ENCODE measurements around the gene CEACAM21. TPM values are rescaled to one million over a fixed set of nuclear protein-coding genes. Genes with fewer than 3 reads are reported as not detected.

Gene CEACAM21
- total RNA-seq, 2 experiments from 2014 or later = 22.1 to 27.6 TPM

DNA sequence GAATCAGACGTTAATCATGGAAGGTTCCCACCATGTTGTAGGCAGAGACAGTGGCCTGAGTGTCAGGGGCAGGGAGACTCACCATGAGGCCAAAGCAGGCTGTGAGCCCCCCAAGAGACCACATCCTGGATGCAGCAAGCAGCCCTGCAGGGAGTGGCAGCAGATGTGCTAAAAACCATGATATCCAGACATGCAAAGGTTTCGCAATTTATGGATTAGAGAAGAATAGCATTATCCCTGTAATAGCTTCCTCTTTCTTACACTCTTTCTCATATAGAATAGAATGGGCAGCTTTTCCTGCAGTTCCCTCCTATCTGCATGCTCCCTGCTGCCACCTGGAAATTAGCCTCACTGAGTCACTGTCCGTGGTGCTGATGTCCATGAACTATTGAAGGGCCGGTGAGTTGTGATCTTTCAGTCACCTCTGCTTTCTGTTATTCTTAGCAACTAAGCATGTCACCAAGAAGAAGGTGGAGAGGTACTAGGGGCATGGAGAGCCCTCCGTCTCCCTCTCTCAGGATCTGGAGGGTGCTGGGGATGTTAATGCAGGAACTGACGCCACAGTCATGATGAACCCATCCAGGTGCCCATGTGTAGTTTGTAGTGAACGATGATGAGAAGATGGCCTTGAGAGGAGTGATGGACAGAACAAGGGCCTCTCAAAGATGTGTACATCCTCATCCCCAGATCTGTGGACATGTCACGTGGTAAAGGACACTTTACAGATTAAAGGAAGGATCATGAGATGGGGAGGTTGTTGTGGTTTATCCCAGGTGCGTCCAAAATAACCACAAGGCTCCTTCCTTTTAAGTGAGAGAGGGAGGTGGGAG lies 41.0 kb downstream of the CEACAM21 start:
- no peaks in the 10 kb centered on the region for H3K9me3 Mint-ChIP-seq (ENCODE audit: low read depth)
- H3K4me1 Mint-ChIP-seq = no peaks in the 10 kb centered on the region
- DNase-seq = peak; percentile 22
- no peak for ATAC-seq
- intact Hi-C loops (cut with DNase I, micrococcal nuclease) = no loop called here
- H3K27me3 Mint-ChIP-seq = peaks cover 4% of the 10 kb centered on the region
- H3K27ac Mint-ChIP-seq = no peak overlapping the region
- ChIA-PET POLR2A (no interaction called here), CTCF (interaction anchor here (0.9 kb wide), 1 partner anchor 19 kb away, joined by 5 read pairs; no protein-coding TSS in a partner anchor)
- no peak overlapping the region for H3K4me3 Mint-ChIP-seq
- no peaks in the 10 kb centered on the region for H3K36me3 Mint-ChIP-seq (ENCODE audit: low read depth)

DNA sequence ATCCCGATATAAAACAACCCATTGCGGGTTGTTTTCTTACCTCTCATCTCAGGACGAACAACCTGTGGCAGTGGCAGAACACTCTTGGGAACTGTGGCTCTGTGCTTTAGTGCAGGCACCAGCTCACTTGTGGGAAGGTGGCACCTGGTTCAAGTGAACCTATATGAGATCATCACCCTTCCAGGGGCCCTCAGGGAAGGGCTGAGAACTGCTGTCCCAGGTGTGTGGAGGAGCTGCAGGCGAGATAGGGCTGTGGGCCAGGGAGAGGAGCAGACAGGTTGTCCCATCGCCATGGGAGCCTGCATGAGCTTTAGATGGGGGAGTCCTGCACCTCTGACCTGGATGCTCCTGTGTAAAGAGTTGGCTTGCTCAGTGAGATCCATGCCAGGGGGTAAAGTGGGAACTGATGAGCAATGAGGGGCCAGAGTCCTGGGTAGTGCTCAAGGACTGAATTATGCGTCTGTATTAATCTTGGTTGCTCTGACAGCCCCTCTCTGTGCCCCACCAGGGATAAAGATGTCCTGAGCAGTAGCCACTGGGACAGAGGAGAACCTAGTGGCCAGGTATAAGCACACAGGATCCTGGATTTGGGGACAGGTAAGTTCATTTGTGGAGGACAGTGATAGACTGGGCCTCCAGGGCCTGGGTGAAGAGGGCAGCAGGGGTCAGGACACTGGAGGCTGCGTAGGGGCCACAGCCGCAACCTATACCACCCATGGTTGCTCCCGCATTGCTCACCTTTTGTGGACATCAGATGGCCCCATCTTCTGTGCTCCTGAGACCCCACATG lies 42.2 kb downstream of the CEACAM21 start:
- intact Hi-C loops (cut with DNase I, micrococcal nuclease) = no loop called here

DNA sequence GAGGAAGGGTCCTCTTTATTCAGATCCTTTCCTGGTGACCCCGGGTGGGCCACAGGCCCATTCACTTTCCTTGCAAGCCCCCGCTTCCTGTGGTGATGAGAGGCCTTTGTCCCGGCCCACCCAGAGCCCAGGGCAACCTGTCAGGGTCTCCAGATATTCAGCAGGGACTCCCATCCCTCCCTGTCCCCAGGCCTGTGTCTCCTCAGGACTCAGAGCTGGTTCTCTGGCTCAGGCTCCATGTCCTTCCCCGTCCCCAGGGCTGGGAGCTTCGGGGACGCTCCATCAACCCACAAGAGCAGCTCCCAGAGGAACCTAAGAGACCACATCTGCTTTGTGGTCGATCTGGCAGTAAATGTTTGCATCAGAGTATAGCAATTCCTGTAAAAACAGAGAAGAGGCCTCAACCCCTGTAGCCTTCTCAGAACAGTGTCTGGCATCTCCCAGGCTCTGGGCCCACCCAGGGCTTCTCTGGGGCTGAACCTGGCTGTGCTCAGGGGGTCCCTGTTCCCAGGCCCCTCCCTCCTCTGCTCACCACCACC lies 43.1 kb downstream of the CEACAM21 start:
- Mint-ChIP-seq H3K4me3 (no peak overlapping the region), H3K4me1 (no peaks in the 10 kb centered on the region), H3K9me3 (ENCODE audit: low read depth) (no peaks in the 10 kb centered on the region), H3K36me3 (ENCODE audit: low read depth) (no peaks in the 10 kb centered on the region), H3K27ac (no peak overlapping the region), H3K27me3 (no peaks in the 10 kb centered on the region)
- ChIA-PET POLR2A (no interaction called here), CTCF (interaction anchor here (1.5 kb wide), 1 partner anchor 21 kb away, joined by 5 read pairs; no protein-coding TSS in a partner anchor)
- intact Hi-C loops (cut with DNase I, micrococcal nuclease) = no loop called here
- DNase-seq = no peak
- ATAC-seq = no peak

More for the DNA sequence above, 42.2 kb downstream of the CEACAM21 start:
- no peaks in the 10 kb centered on the region for H3K36me3 Mint-ChIP-seq (ENCODE audit: low read depth)
- H3K9me3 Mint-ChIP-seq (ENCODE audit: low read depth) = no peaks in the 10 kb centered on the region
- ChIA-PET POLR2A (no interaction called here), CTCF (interaction anchor here (0.5 to 0.7 kb wide), 2 partner anchors 21 to 29 kb away, joined by 3 read pairs; no protein-coding TSS in a partner anchor)
- H3K27ac Mint-ChIP-seq = no peak overlapping the region
- no peak for ATAC-seq
- DNase-seq = no peak
- H3K4me1 Mint-ChIP-seq = no peaks in the 10 kb centered on the region
- no peak overlapping the region for H3K4me3 Mint-ChIP-seq
- H3K27me3 Mint-ChIP-seq = no peaks in the 10 kb centered on the region

DNA sequence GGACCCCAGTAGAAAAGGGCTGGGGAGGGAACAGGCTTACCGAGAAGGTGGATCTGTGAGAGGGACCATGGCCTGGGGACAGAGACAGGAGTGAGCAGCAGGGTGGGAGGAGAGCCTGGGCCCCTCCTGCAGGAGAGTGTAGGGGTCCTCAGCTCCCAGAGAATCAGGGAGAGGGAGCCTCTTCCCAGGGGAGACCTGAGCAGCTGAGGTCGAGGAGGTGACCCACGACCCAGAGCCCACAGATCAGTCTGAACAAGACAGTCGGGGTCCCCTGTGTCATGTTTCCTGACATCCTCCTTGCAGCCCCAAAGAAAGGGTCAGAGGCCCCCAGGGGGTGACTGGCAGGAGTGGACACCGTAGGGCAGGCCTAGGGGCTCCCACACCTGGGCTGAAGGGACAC lies 44.2 kb downstream of the CEACAM21 start:
- ChIA-PET CTCF (interaction anchor here (0.6 to 1.5 kb wide), 2 partner anchors 22 to 72 kb away, joined by 3 to 5 read pairs; no protein-coding TSS in a partner anchor), POLR2A (no interaction called here)
- Mint-ChIP-seq H3K9me3 (ENCODE audit: low read depth) (no peaks in the 10 kb centered on the region), H3K4me1 (no peaks in the 10 kb centered on the region), H3K27me3 (no peaks in the 10 kb centered on the region), H3K36me3 (ENCODE audit: low read depth) (no peaks in the 10 kb centered on the region), H3K4me3 (no peak overlapping the region), H3K27ac (no peak overlapping the region)
- intact Hi-C loops (cut with DNase I, micrococcal nuclease) = no loop called here
- DNase-seq (no peak), ATAC-seq (no peak)

DNA sequence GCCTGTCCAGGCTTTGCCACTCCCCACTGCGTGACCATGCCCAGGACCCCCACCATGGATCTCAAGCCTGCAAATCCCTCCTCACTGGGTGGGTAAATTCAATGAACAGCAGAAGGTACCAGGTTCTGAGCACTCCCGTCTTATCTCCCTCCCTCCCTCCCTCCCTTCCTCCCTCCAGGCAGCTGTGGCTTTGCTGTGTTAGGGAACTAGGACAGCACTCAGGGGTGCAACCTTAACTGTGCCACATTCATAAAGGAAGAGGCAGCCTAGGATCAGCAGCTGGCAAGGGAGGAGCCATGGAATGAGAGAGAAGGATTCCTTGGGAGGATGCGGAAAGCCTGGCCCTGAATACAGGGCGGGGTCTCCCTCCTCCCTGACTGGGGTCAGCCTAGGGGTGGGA lies 45.3 kb downstream of the CEACAM21 start:
- Mint-ChIP-seq H3K4me3 (no peak overlapping the region), H3K4me1 (no peaks in the 10 kb centered on the region), H3K27ac (no peak overlapping the region), H3K27me3 (no peaks in the 10 kb centered on the region), H3K36me3 (ENCODE audit: low read depth) (no peaks in the 10 kb centered on the region), H3K9me3 (ENCODE audit: low read depth) (no peaks in the 10 kb centered on the region)
- ChIA-PET CTCF (no interaction called here), POLR2A (no interaction called here)
- intact Hi-C loops (cut with DNase I, micrococcal nuclease) = no loop called here
- DNase-seq (no peak), ATAC-seq (no peak)

DNA sequence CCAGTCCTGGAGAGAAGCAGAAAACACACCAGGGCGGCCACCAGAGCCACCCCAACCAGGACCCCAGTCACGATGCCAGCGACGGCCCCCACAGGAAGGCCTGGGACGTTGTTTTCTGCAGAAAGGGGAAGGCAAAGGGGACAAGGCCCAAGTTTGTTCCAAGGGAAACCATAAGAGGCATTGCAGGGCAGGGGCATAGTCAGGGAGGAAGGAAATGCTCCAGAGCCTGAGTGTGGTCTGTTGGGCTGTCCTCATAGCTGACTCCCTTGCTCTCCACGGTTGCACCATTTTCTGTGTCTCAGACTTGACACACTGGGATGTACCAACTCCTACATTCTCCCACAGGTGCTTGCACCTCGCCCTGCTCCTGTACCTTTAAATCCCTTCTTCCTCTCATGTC lies 45.7 kb downstream of the CEACAM21 start:
- CTCF ChIA-PET = no interaction called here
- Mint-ChIP-seq H3K9me3 (ENCODE audit: low read depth) (no peaks in the 10 kb centered on the region), H3K36me3 (ENCODE audit: low read depth) (no peaks in the 10 kb centered on the region), H3K4me1 (no peaks in the 10 kb centered on the region), H3K4me3 (no peak overlapping the region), H3K27ac (no peak overlapping the region), H3K27me3 (no peaks in the 10 kb centered on the region)
- DNase-seq (no peak), ATAC-seq (no peak)
- intact Hi-C loops (cut with DNase I, micrococcal nuclease) = no loop called here
- POLR2A ChIA-PET = no interaction called here

DNA sequence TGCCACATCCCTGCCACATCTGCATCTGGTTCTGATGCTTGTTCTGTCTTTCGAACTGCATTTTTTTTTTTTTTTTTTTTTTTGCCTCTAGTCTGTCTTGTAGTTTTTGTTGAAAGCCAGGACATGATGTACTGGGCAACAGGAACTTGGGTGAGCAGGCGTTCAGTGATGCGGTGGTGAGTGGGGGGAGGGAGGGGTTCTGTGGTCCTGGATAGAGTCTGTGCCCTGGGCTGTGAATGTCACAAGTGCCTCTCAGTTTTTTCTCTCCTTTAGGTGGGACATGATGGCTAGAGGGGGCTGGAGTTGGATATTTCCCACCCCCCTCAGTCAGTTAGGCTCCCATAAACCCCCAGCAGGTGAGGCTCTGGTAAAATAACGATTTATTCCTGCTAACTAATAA lies 47.4 kb downstream of the CEACAM21 start:
- ATAC-seq (no peak), DNase-seq (no peak)
- POLR2A ChIA-PET = no interaction called here
- CTCF ChIA-PET = interaction anchor here (1.8 kb wide), 1 partner anchor 18 kb away, joined by 5 read pairs; no protein-coding TSS in a partner anchor
- Mint-ChIP-seq H3K27ac (no peak overlapping the region), H3K4me3 (no peak overlapping the region), H3K27me3 (peaks cover 6% of the 10 kb centered on the region), H3K36me3 (ENCODE audit: low read depth) (no peaks in the 10 kb centered on the region), H3K9me3 (ENCODE audit: low read depth) (no peaks in the 10 kb centered on the region), H3K4me1 (no peaks in the 10 kb centered on the region)
- intact Hi-C loops (cut with DNase I, micrococcal nuclease) = no loop called here

DNA sequence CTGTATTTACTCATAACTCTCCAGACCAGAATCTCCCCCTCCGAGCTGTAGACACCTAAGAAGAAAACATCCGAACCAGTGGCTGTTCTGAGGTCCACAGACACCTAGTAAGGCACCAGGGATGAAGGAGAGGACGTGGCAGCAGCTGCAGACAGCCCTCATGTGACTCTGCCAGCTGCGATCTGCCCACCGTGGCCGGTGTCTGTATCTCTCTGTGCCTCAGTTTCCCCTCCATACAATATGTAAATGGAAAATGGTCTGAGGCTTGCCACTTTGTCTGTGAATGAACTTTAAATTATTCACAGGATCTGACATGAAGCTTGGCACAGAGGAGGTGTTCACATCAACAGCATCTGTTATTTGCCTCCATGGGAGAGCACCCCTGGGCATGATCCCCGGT lies 48.5 kb downstream of the CEACAM21 start:
- Mint-ChIP-seq H3K9me3 (ENCODE audit: low read depth) (no peaks in the 10 kb centered on the region), H3K4me3 (no peak overlapping the region), H3K27ac (no peak overlapping the region), H3K4me1 (no peaks in the 10 kb centered on the region), H3K36me3 (ENCODE audit: low read depth) (no peaks in the 10 kb centered on the region), H3K27me3 (peaks cover 10% of the 10 kb centered on the region)
- ATAC-seq (no peak), DNase-seq (no peak)
- ChIA-PET POLR2A (no interaction called here), CTCF (interaction anchor here (0.7 to 1.8 kb wide), 3 partner anchors 17 to 129 kb away, joined by 3 to 5 read pairs (median 3); no protein-coding TSS in a partner anchor)
- intact Hi-C loops (cut with DNase I, micrococcal nuclease) = no loop called here

DNA sequence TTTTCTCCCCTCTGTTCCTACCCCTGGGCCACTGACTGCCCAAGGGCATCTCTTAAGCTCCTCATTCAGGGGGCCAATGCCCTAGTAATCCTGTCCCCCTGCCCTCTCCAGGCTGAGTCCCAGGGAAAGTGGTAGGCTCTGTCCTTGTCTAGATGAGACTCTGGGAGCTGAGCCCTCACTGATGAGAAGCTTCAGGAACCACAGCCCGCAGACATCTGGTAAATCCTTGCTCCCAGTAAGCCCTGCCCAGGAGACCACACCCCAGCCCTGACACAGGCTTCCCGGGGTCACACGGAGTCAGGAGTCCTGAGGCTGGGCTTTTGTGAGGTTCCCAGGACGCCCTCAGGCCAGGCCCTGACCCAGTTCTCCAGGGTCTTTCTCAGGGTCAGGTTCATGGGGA lies 49.0 kb downstream of the CEACAM21 start:
- H3K9me3 Mint-ChIP-seq (ENCODE audit: low read depth) = no peaks in the 10 kb centered on the region
- no peak for ATAC-seq
- no peak overlapping the region for H3K4me3 Mint-ChIP-seq
- intact Hi-C loops (cut with DNase I, micrococcal nuclease) = no loop called here
- ChIA-PET POLR2A (no interaction called here), CTCF (interaction anchor here (0.7 to 1.8 kb wide), 3 partner anchors 17 to 129 kb away, joined by 3 to 5 read pairs (median 3); no protein-coding TSS in a partner anchor)
- no peaks in the 10 kb centered on the region for H3K36me3 Mint-ChIP-seq (ENCODE audit: low read depth)
- no peak for DNase-seq
- H3K27me3 Mint-ChIP-seq = peaks cover 10% of the 10 kb centered on the region
- no peaks in the 10 kb centered on the region for H3K4me1 Mint-ChIP-seq
- H3K27ac Mint-ChIP-seq = no peak overlapping the region

DNA sequence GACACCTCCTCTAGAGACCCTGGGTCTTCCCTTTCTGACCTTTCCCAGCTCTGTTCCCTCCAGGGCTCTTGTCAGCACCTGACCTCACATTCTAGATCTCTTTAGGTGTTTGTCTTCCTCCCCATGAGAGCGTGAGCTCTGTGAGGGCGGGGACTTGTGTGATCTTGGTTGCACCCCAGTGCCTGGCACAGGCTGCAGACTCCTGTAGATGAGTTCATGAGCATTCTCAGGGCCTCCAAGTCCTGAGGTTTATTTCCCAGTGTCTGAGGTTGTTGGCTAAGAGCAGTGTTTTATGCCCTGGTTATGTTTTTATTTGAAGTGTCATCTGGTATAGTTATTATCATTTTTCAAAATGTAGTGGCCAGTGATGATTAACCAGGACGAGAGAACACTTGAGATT lies 50.3 kb downstream of the CEACAM21 start:
- ATAC-seq (no peak), DNase-seq (no peak)
- no peak overlapping the region for H3K4me3 Mint-ChIP-seq
- H3K27ac Mint-ChIP-seq = no peak overlapping the region
- peaks cover 6% of the 10 kb centered on the region for H3K9me3 Mint-ChIP-seq (ENCODE audit: low read depth)
- POLR2A ChIA-PET = no interaction called here
- no peaks in the 10 kb centered on the region for H3K36me3 Mint-ChIP-seq (ENCODE audit: low read depth)
- CTCF ChIA-PET = interaction anchor here (0.9 kb wide), 1 partner anchor 16 kb away, joined by 3 read pairs; no protein-coding TSS in a partner anchor
- H3K27me3 Mint-ChIP-seq = peaks cover 10% of the 10 kb centered on the region
- H3K4me1 Mint-ChIP-seq = no peaks in the 10 kb centered on the region
- intact Hi-C loops (cut with DNase I, micrococcal nuclease) = no loop called here

DNA sequence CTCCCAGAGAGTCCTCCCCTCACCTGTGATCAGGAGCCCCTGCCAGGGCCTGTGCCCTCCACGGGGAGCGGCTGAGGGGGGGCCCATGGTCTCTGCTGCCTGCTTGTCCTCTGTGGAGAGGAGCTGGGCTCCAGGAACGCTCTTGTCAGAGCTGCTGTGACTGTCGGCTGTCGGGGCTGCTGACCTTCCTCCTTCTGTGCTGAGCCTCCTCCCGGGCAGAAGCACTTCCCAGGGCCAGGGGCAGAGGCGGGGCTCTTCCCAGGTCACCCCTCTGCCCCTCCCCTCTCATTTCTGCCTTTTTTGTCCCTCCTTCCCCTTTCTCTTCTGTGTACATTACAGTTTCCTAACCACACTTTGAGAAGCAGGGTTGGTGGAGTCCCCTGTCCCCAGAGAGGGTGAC lies 50.9 kb downstream of the CEACAM21 start, which contains the start of gene CEACAM4:
Gene CEACAM4, minus strand, starts transcription at position 198 of the 400 bp plus-strand sequence. Its CDS starts 111 bp downstream, at position 87.
- Mint-ChIP-seq H3K27me3 (peaks cover 10% of the 10 kb centered on the region), H3K4me1 (no peaks in the 10 kb centered on the region), H3K36me3 (ENCODE audit: low read depth) (no peaks in the 10 kb centered on the region), H3K9me3 (ENCODE audit: low read depth) (peaks cover 8% of the 10 kb centered on the region), H3K4me3 (no peak within 1 kb of the TSS), H3K27ac (no peak within 1 kb of the TSS)
- intact Hi-C loops (cut with DNase I, micrococcal nuclease) = no loop called here
- DNase-seq = no peak
- ChIA-PET POLR2A (no interaction called here), CTCF (no interaction called here)
- no peak for ATAC-seq
